IPS-11a (cell line): ENCODE data around the gene WDTC1.
A peak's percentile ranks its signal among the peaks of the same experiment; 100 is the strongest.

Experiments
- H3K4me3 ChIP-seq: one replicate; pipeline ENCODE4 v1.5.1; 2013; ENCODE audit warnings: low read depth, low read length, control low read depth

Gene WDTC1

DNA sequence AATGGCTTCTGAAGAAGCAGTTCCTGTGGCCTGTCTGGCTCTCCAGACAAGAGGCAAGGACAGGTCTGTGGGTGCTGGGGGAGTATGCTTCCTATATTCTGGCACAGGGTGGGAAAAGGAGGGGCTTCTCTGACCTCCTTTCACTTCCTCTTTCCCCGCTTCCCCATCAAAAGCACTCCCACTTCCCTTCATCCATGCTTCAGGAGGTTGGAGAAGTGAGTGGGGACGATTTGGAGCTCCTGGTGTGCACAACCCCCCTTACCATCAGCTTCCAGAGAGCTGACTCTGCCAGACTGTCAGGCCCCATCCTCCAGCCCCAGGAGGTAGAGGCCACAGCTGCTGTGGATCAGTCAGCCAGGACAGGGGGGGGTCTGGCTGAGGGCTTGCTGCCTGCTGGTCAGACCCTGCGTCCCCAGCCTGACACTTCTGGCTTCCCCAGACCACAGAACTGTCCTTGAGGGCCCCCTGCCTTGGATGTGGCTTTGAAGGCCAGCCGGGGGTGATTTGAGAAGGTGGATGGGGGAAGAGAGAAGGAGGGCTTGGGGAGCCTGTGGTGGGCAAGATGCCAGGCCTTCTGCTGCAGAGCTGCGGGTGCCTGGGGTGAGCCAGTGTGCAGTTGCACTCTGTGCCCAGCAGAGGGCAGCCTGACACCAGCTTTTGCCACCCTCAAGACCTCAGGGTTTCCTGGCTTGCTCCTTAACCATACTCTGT is 66.1 kb downstream of the WDTC1 start:
- H3K4me3 ChIP-seq, result no peak overlapping the region

DNA sequence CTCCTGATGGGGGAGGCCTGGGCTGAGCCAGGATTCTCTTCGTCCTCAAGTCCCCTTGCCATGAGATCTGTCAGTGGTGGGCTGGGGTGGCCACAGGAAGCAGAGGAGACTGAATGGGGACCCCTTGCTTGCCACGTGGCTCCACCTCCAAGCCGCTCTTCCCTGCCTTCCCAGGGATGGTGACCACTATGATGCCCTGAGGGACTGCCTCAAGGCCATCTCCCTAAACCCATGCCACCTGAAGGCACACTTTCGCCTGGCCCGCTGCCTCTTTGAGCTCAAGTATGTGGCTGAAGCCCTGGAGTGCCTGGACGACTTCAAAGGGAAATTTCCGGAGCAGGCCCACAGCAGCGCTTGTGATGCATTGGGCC is 66.6 kb downstream of the WDTC1 start:
- no peak overlapping the region for H3K4me3 ChIP-seq

DNA sequence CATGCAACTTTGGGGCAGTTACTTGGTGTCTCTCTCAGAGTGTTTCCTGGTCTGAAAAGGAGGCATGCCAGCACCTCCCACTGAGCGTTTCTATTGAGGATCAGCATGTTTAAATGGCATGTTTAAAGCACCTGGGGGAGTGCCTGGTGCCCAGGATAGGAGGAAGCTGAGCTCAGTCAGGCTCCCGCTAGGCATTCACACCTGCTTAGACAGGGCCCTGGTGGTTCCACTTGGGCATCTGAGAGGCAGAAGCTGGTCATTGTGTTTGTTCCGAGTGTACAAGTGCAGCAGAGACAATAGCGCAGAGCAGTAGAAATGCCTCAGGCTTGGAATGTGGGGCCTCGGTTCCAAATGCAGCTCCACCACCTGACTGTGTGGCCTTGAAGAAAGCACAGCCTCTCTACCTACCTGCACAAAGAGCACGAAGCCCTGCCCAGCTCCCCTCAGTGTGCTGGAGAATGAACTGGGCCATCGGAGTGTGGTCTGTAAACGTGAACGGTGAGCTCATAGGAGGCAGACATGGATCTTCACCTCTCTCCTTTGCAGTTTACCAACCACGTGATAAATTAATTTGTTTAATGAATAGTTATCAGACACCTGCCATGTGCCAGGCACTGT is 67.3 kb downstream of the WDTC1 start:
- H3K4me3 ChIP-seq, result no peak overlapping the region

DNA sequence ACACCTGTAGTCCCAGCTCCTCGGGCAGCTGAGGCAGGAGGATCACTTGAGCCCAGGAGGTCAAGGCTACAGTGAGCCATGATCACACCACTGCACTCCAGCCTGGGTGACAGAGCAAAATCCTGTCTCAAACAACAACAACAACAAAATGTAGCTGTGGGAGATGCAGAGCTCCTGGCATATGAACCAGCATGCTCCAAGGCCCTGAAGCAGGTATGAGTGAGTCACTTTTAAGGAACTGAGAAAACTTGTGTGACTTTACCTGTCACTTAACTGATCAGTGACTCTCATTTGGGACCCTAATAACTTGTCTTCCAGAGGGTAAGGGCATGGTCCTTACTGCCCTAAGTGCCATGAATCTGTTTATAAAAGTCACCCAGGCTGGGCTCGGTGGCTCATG is 68.2 kb downstream of the WDTC1 start:
- no peak overlapping the region for H3K4me3 ChIP-seq

DNA sequence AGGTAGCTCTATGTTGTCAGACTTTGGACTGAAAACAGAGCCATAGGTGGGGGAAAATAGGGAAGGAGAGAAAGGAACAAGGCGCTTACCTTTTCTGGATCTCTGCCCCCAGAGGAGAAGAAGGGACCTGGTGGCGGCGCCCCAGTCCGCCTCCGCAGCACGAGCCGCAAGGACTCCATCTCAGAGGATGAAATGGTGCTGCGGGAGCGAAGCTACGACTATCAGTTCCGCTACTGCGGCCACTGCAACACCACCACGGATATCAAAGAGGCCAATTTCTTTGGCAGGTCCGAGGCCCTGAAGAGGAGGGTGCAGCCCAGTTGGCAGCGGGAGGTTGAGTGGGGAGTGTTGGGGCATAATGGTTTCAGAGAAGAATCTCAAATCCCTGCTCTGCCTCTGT is 69.1 kb downstream of the WDTC1 start:
- H3K4me3 ChIP-seq, result no peak overlapping the region

DNA sequence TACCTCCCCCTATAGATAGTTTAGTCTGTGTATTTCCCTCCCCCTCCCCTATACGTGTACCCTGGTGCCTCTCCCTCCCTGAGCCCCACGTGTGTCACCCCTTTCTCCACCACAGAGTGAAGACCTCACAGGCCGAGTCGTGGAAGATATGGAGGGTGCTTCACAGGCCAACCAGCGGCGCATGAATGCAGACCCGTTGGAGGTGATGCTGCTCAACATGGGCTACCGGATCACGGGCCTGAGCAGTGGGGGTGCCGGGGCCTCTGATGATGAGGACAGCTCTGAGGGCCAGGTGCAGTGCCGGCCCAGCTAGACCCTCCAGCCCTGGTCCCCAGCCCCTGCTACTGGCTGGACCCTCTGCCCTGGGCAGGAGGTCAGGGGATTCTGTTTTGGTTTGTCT is 71.6 kb downstream of the WDTC1 start:
- no peak overlapping the region for H3K4me3 ChIP-seq

DNA sequence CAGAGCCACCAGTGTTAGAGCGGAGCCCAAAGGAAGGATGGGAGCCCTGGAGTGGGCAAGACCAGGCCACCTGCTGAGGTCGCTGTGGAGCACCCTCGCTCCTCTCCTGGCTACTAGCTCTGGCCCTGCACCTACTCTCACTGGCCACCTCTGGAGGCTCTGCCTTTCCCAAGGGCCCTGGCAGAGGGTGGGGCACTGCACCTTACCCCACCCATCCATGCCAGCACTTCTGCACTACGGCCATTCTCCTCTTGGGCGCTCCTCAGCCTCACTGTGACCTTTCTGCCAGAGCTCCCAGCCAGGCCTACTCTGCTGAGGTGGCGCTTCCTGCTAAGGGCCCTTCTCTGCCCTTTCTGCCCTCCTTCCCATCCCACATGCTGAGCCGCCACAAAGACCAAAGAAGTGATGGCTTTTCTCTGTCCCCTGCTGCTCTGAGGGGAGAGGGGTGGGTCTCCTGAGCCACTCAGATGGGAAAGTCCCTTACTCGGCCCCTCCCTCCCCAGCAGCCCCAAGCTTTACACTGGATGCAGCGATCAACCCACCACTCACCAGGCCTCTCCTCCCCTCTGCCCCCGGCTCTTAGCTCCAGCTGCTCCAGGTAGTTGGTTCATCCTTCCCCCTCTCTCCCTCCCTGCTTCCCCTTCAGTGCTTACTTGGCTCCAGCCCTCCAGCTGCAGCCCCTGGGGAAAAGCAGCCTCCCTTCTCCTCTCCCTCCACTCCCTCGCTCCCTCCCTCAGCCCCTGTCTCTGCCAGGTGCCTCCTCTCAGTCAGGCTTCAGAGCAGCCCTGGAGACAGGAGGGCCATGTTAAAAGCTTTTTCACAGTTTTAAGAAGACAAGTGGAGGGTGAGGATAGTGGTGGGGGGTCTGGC is 72.7 kb downstream of the WDTC1 start:
- no peak overlapping the region for H3K4me3 ChIP-seq

DNA sequence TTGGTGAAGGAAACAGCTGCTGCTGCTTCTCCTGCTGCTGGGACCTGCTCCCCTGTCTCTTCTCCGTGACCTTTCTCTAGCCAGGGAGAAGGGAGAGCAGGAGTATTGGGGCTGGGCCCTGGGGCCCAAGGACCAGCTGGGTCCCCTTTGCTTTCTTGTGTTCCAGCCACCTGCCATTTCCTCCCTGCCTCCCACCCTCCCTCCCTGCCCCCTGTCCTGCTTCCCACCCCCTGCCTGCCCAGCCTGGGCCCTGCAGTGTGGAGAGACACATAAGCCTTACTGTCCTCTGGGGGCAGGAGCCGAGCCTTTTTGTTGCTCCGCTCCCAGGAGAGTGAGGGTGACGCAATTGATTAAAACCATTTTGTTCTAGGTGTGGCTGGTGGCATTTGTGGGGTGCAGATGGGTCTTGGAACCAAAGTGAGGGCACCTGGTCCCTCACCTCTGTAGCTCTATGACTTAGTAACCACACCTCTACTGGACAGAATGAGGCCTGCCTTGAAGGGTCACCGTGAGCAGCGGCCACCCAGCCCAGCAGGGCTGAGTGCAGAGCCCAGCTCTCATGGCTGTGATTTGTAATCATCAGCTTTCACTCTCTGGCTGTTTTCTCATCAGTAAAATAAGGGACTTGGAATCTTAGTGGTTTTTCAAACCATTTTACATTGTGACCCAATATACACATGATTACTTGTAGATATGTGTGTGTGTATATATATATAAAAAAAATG is 73.6 kb downstream of the WDTC1 start:
- H3K4me3 ChIP-seq, result no peak overlapping the region

DNA sequence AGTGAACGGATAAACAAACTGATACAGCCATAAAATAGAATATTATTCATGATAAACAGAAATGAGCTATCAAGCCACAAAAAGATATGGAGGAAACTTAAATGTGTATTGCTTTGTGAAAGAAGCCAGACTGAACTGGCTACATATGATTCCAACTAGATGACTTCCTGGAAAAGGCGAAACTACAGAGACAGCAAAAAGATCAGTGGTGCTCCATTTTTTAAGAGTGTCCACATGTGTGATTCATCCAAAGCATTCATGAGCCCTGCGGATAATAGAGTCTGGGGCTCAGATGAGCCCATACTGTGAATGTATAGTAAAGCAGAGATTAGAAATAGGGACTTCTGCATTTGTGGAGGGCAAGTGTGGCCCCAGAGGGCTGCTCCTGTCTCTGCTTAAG is 79.7 kb downstream of the WDTC1 start:
- H3K4me3 ChIP-seq, result no peak overlapping the region

DNA sequence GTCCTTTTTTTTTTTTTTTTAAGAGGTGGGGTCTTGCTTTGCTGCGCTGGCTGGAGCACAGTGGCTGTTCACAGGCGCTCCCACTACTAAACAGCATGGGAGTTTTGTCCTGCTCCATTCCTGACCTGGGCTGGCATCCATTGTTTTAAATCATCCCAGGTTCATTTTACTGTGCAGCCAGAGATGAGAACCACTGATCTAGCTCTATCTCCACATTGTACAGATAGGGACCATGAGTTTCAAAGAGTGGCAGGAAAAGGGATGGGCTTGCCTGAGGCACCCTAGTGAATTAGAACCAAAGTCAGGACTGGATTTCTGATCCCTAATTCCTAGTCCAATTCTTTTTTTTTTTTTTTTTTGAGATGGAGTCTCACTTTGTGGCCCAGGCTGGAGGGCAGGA is 80.3 kb downstream of the WDTC1 start:
- H3K4me3 ChIP-seq, result no peak overlapping the region

DNA sequence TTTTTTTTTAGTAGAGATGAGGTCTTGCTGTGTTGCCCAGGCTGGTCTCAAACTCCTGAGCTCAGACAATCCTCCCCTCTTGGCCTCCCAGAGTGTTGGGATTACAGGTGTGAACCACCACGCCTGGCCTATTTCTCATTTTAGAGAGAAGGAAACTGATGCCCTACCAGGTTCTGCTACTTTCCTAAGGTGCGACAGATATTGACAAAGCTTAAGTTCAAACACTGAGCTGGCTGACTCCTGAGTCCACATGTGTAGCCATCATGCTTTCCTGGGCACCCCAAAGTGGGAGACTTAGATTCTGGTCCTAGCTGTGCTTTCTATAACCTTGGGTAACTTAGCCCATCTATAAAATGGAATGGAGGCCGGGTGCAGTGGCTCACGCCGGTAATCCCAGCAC is 82.4 kb downstream of the WDTC1 start:
- H3K4me3 ChIP-seq, result no peak overlapping the region

DNA sequence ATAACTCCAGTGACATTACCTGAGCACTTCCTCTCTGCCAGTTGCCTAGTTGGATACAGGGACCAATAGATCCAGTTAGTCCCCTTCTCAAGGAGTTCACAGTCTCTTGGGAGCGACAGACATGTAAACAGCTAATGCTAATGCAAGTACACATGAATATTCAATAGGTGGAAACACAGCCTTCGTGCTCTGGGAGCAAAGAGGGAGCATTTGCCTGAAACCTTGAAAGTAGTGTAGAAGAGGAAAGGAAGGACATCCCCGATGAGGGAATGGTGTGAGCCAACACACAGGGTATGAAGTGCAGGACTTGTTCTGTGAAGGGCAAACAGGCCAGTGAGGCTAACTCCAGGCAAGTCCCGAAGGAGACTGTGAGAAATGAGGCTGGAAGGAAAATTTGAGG is 83.7 kb downstream of the WDTC1 start:
- no peak overlapping the region for H3K4me3 ChIP-seq

DNA sequence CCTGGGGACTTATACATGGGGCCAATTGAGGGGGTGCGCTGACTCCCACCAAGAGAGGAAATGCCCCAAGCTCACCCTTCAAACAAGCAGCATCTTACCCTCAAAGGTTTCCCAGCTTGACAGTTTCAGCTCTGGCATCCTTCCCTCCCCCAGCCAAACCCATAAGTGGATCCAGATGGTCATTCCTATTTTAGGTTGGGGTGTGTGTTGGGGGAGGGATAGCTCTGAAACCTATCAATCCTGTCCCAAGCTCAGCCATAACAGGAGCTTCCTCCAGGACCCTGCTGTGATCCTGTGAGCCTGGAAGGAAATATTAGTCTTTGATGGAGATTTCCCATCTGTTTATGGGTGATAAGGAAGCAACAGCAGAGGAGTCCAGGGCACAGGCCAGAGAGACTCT is 84.2 kb downstream of the WDTC1 start:
- no peak overlapping the region for H3K4me3 ChIP-seq

DNA sequence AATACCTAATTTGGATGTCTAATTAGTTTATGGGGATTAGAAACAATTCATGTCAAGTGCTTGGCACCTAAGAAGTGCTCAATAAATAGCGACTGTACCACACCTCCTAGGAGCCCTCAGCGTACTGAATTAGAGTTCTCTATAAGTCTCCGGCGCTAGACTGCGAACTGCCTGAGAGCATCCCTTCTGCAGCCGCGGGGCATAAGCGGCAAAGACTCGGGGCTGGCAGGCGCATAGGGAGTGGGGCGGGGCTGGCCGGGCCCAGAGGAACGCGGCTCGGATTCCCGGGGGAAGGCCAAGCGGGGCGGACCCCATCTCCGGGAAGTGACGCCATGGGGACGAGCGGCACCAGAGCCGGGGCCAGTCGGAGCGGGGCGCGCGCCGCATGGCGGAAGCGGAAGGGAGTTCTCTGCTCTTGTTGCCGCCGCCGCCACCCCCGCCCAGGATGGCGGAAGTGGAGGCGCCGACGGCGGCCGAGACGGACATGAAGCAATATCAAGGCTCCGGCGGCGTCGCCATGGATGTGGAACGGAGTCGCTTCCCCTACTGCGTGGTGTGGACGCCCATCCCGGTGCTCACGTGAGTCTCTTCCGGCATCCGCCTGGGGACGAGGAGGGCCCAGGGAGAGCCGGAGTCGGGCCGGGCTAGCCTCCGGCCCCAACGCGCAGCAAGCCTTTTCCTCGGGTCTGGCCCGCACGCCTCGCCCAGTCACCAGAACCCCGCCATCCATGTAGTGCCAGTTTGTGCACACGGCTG is 87.6 kb downstream of the WDTC1 start, which contains the start of gene TMEM222:
TSS of gene TMEM222 (plus strand) at position 351 of the 756 bp plus-strand sequence. CDS start at position 386, 35 bp downstream.
- H3K4me3 ChIP-seq, result peak within 1 kb of the TSS; percentile 98

DNA sequence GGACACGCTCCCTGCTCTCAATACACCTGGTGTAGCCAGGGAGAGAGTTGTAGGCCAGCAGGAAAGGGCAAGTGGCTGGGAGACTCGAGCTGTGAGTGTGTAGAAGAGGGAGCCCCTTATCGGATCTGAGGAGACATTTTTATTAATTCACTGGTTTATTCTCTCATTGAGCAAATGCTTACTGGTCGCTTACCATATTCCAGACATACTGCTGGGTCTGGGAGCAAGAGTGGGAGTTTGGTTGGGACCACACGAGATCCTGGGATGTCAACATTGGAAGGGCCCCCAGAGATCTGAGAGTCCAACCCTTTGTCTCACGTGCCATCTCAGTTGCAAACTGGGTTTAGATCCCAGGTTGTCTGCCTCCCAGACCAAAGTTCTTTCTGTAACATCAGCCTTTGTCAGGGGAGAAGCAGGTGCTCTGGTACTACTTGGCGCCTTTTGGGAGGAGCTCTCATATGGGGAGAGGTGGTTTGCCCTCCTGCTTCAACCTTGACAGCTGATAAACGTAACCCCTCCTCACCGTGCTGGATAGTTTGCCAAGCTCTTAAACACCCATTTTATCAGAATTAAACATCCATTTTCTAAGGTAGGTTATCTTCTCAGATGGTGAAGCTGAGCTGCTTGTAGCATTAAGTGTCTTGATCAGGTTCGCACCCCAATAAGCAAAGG is 88.3 kb downstream of the WDTC1 start:
- H3K4me3 ChIP-seq, result peak overlapping the region; percentile 98

DNA sequence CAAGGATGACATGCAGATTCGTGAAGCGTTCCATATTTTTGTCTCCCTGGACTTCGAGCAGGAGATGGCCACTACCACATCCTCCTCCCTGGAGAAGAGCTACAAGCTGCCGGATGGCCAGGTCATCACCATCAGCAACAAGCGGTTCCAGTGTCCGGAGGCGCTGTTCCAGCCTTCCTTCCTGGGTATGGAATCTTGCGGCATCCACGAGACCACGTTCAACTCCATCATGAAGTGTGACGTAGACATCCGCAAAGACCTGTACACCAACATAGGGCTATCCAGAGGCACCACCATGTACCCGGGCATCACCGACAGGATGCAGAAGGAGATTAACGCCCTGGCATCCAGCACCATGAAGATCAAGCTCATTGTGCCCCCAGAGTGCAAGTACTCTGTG is 90.9 kb downstream of the WDTC1 start:
- H3K4me3 ChIP-seq, result no peak overlapping the region

DNA sequence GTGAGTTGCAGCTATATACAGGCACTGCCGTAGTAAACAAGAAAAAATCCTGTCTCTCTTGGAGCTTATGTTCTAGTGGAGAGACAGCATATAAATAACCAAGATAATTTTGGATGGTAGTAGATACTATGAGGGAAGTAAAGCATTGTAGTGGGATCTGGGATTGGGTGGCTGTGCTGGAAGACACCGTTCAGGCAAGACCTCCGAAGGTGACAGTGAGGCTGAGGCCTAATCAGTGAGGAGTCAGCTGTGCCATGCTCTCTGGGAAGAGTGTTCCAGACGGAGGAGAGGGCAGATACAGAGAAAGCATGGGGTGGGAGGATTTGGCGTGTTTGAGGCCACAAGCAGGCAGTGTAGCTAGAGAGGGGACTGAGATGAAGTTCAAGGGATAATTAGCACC is 93.5 kb downstream of the WDTC1 start:
- no peak overlapping the region for H3K4me3 ChIP-seq

DNA sequence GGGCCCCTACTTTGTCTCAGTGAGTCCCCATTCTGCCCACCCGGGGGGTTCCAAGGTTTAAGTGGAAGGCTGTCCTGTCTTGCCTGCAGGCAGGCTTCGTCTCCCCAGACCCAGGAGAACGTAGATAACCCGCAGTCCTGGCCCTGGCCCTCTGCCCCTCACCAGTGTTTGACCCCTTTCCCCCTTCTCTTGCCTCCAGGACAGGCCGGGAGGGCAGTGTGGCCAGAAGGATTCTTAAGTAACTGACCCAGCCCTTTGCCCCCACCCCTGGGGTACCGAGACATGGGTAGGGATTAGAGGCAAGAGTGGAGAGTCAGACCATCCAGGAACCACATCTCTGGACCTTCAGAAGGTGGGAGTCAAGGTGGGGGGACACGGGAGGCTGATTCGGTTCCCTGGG is 96.4 kb downstream of the WDTC1 start:
- no peak overlapping the region for H3K4me3 ChIP-seq

DNA sequence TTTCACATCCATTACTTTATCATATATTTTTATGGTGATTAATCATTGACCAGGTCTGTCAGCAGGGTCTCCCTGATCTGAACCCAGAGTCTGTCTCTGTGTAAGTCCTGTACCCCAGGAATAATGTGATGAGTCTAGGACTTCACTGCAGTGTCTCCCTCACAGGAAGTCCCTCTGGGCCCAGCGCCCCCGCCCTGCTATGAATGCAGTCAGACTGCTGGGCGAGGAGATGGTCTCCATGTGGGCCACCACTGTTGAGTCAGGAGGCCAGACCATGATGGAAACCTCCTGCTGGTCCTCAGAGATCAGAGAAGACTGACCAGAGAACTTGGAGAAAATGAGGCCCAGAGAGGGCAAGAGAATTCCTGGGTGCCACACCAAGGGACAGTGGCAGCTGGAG is 97.0 kb downstream of the WDTC1 start:
- no peak overlapping the region for H3K4me3 ChIP-seq

DNA sequence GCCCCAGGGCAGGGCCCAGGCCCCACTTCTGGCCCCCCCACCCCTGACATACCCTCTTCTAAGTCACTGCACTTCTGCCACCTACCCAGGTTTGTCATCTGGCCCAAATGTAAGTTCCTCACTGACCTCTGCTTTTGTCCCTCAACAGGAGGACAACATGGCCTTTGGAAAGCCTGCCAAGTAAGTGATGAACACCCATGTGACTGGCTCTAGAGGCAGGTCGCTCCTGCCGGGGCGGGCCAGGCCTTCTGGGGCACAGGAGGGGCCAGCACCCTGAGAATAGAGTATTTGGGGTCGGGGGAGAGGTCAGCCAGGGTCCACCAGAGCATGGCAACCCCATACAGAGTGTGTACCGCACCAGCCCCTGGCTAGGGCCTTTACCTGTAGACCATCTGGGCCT is 97.5 kb downstream of the WDTC1 start:
- no peak overlapping the region for H3K4me3 ChIP-seq
